ENCODE measurements around the gene GLMP.
A peak's percentile ranks its signal among the peaks of the same experiment; 100 is the strongest.
"Not testable (repeated sequence)": the region's sequence is repeated elsewhere in the genome, so short reads cannot be mapped to it uniquely, and the experiment has no call there.

The GLMP gene, protein sequence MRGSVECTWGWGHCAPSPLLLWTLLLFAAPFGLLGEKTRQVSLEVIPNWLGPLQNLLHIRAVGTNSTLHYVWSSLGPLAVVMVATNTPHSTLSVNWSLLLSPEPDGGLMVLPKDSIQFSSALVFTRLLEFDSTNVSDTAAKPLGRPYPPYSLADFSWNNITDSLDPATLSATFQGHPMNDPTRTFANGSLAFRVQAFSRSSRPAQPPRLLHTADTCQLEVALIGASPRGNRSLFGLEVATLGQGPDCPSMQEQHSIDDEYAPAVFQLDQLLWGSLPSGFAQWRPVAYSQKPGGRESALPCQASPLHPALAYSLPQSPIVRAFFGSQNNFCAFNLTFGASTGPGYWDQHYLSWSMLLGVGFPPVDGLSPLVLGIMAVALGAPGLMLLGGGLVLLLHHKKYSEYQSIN

GRCh38 chr1:156295391-156295947, at the start of gene GLMP:
TSS of gene GLMP (minus strand) at chr1:156295679. CDS start at chr1:156295645, 34 bp downstream.
- peak; percentile 72 for DNase-seq (ENCODE audit: low spot score)

GRCh38 chr1:156344409-156344808, 48.9 kb upstream of the GLMP start:
- no peak for DNase-seq (ENCODE audit: low spot score)

DNA sequence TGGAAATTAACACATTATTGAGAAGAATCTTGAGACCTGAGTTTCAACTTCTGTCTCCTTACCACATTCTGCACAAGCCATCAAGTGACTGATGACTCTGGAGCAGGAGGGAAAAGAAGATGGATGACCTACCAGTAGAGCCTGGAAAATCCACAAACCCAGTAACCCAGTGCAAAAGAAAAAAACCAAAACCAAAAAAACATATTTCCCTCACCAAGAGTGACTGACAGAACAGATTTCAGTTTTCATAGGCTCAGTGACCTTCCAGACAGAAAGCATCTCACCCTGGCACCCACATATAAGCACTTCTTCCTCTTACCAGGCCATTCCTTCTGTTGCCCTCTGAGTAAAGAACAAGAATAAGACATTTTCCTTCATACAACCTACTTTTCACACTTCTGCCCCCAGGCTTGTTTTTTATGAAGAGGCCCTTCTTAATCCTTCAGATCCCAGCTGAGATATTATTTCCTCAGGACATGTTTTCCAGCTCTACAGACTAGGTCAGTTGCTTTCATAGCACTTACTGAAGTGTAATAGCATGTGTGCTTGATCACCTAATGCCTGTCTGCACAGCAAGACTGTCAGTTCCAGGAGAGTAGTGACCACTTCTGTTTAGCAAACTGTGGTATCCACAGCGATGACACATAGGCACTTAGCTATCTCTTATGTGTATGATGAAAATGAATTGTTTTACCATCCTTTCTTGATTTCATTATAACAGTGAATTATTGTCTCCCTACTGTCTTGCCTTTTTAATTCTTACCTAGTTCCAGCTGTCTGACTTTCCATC, 46.9 kb upstream of the GLMP start:
- peak; percentile 1 for DNase-seq (ENCODE audit: low spot score)

DNA sequence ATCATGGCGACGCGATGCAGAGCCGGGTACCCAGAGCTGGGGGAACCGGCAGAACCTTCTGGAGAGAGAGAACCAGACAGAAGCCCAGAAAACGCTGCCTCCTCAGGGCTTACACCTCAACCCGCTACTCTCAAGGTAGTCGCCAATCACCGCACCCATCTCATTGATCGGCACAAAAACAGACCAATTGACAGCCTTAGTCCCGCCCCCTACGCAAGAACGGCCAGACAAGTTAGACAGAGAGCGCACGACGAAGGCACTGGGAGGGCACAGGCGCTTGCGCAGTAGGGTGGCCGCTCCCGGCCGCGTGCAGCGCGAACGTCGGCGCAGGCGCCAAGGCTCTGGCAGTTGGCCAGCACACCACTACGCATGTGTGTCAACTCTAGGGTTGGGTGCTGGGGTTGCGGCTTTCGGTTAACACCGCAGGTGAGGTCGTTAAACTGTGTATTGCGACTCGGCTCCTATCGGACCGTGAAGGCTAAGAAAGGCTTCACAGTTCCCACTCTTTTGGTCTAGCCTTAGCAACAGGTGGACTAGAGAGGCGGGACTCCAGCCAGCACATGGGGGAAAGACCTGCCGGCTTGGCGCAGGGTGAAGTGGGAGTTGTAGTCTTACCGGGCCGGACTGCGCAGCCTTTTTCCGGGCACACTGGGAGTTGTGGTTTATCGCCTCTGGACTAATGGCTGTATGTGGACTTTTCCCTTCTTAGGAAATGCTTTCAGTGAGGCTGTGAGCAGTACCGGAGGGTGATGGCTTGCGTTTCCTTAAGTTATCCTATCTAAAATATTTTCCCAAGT, 42.9 kb upstream of the GLMP start, which contains the start of the genes CCT3 and TSACC:
Gene CCT3, minus strand, starts transcription at position 113 of the 797 bp plus-strand sequence. Its CDS starts 108 bp downstream, at position 5.
Gene TSACC, plus strand, starts transcription at position 347 of the 797 bp plus-strand sequence. CDS start 1,232 bp downstream, outside the sequence.
- peak; percentile 100 for DNase-seq (ENCODE audit: low spot score)

DNA sequence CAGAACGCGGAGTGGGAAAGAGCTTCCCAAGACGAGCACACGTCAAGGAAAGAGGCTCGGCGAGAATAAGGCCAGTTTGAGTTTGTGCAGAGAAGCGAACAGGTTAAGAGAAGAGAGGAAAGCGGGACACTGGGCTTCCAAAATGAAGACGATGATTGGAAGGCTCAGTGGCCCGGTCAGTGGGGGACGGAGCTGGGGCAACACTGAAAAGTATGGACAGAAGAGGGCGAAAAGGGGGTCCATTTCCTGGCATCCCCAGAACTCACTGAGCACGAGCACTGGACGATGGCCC, 42.4 kb upstream of the GLMP start:
- no peak for DNase-seq (ENCODE audit: low spot score)

- no peak for DNase-seq (ENCODE audit: low spot score)
Measured at GRCh38 chr1:156337052-156337887, 41.8 kb upstream of the GLMP start.

DNA sequence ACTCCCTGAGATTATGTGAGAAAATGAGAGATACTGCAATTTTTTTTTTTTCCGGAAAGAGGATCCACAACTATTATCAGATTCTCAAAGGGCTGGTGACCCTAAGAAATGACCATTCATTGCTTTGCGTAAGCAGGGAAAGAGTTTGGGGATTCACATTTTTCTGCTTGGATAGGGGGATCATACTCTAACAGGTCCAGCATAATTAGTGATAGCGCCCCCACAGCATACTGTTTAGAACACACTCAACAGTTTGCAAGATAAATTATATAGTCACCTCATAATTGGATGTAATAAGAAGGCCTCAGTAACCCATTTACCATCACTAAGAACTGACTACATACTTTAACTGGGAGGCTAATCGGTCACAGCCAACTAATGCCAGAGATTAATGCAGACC, 40.8 kb upstream of the GLMP start:
- DNase-seq (ENCODE audit: low spot score): no peak

DNA sequence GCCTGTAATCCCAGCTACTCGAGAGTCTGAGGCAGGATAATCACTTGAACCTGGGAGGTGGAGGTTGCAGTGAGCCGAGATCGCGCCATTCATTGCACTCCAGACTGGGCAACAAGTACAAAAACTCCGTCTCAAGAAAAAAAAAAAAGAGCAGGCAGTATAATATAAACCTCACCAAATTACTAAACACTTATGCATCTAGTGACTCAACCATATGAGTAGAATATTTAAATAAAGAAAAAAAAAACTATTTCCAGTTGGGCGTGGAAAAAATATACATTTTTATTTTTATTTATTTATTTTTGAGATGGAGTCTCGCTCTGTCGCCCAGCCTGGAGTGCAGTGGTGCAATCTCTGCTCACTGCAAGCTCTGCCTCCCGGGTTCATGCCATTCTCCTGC, 27.7 kb upstream of the GLMP start:
- DNase-seq (ENCODE audit: low spot score): not testable (repeated sequence)

DNA sequence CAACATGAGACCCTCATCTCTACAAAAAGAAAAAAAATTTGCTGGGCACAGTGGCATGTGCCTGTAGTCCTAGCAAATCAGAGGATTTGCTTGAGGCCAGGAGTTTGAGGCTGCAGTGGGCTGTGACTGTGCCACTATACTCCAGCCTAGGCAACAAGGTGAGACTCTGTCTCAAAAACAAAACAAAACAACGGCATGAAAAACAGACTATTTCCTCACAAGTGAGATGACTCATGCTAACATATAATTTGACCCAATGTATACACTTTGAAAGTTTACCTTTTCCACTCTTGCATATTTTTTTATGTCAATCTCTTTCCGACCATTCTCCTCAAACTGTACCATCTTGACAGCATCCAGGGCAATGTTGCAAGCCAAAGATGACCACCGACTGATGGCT, 25.1 kb upstream of the GLMP start:
- no peak for DNase-seq (ENCODE audit: low spot score)

DNA sequence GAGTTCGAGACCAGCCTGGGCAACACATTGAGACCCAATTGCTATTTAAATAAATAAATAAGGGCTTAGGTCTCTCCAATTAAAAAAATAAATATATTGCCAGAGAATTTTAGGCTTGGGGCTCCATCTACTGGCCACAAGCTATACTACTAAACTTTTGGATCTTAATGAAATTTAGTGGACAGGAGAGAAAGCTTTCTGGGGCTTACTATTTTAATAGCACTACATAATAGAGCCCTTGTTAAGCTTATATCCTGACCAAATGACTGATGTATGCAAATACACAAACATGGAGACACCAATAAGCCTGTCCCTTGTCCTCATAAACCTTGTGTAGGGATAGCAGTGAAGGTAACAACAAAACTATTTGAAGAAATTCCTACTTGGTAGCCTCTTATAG, 24.2 kb upstream of the GLMP start:
- DNase-seq (ENCODE audit: low spot score): no peak

GRCh38 chr1:156316909-156317308, 21.4 kb upstream of the GLMP start:
- DNase-seq (ENCODE audit: low spot score): no peak

DNA sequence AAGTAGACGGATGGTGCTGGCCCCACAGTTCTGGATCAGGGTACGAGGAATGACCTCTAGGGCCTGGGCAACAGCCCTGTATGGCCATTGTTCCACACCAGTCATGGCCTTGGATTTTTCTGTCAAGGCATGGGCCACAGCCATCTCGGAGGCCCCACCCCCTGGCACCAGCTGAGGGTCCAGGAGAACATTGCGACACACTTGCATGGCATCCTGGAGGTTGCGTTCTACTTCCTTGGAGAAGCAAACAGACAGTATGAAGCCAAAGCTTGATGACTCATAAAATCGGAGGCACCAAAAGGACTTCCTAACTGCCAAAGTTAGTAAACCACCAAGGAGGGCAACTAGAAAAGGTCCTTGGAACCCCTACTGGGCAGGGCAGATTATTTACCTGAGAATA, 15.5 kb upstream of the GLMP start:
- no peak for DNase-seq (ENCODE audit: low spot score)

DNA sequence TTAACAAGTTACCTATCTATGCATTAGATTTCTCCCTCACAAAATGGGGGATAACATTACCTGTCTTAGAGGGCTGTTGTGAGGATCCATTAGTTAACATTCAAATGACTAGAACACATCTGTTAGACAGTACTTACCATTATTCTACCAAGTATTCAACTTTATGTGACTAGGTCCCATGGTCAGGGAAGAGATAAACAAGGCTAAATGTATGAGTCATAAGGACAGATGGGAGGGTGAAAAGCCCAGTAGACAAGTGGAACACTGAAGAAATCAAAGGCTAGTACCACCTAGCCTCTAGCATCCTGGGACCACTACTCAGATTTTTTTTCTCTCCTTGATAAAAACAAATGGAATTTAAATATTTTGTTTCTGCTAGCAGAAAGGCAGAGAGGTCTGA, 12.6 kb upstream of the GLMP start:
- DNase-seq (ENCODE audit: low spot score): no peak

- DNase-seq (ENCODE audit: low spot score): no peak
Measured at GRCh38 chr1:156305215-156305614, 9.7 kb upstream of the GLMP start.

- no peak for DNase-seq (ENCODE audit: low spot score)
Measured at GRCh38 chr1:156303241-156303640, 7.8 kb upstream of the GLMP start.

DNA sequence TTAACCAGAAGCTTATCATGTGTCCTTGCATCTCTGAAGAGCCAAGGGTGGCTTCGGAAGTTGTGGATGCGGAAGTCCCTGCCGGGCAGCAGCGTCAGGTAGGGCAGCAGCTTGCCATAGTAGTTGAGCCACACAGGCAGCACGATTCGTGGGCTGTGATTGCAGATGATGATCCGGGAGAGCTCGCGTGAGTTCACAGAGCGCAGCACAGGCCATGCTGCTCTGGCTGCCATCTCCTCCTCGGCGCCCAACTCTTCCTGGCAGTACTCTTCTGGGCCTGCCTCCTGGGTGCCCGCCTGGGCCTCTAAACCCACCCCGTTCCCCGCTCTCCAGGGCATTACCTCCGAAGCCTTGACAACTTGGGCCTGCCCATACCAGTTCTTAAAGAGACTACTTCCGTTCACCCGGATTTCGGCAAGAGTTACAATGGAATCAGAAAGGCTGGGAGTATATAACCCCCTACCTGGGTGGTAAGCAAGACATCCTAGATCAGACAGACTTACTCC, 3.4 kb upstream of the GLMP start, which contains the start of gene VHLL:
Gene VHLL, minus strand, starts transcription at position 456 of the 506 bp plus-strand sequence. Its CDS starts 118 bp downstream, at position 338.
- no peak for DNase-seq (ENCODE audit: low spot score)

- no peak for DNase-seq (ENCODE audit: low spot score)
Measured at GRCh38 chr1:156293895-156294294, 1.6 kb downstream of the GLMP start.

GRCh38 chr1:156293098-156293434, 2.4 kb downstream of the GLMP start:
- no peak for DNase-seq (ENCODE audit: low spot score)

GRCh38 chr1:156291226-156292061, 4.0 kb downstream of the GLMP start:
- DNase-seq (ENCODE audit: low spot score): peak; percentile 86

- DNase-seq (ENCODE audit: low spot score): no peak
Measured at GRCh38 chr1:156289857-156290256, 5.6 kb downstream of the GLMP start.
